Fibroblast of villous mesenchyme (primary cell): Measurements from ENCODE around the gene IFNA5. TPM values are rescaled to one million over a fixed set of nuclear protein-coding genes. Genes with fewer than 3 reads are reported as not detected.
A peak's percentile ranks its signal among the peaks of the same experiment; 100 is the strongest.

Experiments used
- DNase-seq: peaks from one replicate; pipeline ENCODE4 v3.0.0-alpha.2; 2010; ENCODE audit warnings: low read depth
- H3K4me3 ChIP-seq: 2 replicates; pipeline ENCODE4 v1.5.1; 2011; ENCODE audit warnings: low read depth, mild to moderate bottlenecking, low read length
- total RNA-seq: library from RNA; depleted of rRNA; stranded (reverse); fragments of >200 nt; gene quantifications from 2 replicates; pipeline ENCODE4 v1.2.3, GENCODE V29; 2012
- TF ChIP-seq, protein P1 (sequence below): IDR thresholded peaks from 2 replicates; pipeline ENCODE4 v1.5.1; 2012; ENCODE audit warnings: low read depth, mild to moderate bottlenecking, low read length; ENCODE audit not compliant: insufficient read depth

Gene IFNA5
- total RNA-seq, 1 donor = under 0.01 TPM

DNA sequence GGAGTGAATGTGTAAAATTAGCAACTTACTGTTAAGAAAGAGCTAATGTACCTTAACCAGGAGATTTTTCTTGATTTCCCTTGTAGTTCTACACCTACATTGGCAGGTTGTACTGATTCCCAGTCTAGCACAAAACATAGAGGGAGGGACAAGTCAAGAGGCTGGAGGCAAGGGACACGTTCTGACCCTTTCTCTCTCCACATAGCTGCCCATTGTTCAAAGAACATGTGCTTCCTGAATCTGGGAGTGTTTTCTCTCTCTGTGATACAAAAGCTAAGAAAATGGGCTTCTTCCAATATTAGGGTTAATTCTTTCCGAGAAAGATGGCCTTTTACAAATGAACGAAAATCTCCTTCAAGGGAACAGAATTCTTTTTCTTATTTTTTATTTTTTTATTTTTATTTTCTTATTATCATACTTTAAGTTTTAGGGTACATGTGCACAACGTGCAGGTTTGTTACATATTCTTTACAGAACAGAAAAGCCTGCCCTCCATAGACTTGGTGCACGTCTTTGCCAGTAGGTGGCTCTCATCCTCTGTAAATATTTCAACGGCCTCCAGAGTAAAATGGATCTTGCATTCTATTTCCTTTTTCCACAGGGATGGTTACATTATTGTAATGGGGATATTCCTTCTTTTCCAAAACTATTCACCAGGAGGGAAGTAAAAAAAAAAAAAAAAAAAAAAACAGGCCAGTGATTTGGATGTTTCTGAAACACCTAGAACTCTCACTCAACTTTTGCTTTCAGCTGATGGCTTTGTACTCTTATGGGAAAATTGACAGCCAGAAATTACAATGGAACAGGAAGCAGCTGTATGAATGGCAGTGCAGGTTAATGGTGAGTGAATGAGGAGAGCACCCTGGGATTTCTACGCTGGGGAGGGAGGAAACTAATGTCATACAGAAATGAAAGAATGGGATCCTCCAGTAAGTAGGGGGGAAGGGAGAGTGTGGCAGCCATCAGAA lies 13.1 kb upstream of the IFNA5 start:
- no peak overlapping the region for H3K4me3 ChIP-seq
- DNase-seq = peak; percentile 51
- TF ChIP-seq, protein P1, sequence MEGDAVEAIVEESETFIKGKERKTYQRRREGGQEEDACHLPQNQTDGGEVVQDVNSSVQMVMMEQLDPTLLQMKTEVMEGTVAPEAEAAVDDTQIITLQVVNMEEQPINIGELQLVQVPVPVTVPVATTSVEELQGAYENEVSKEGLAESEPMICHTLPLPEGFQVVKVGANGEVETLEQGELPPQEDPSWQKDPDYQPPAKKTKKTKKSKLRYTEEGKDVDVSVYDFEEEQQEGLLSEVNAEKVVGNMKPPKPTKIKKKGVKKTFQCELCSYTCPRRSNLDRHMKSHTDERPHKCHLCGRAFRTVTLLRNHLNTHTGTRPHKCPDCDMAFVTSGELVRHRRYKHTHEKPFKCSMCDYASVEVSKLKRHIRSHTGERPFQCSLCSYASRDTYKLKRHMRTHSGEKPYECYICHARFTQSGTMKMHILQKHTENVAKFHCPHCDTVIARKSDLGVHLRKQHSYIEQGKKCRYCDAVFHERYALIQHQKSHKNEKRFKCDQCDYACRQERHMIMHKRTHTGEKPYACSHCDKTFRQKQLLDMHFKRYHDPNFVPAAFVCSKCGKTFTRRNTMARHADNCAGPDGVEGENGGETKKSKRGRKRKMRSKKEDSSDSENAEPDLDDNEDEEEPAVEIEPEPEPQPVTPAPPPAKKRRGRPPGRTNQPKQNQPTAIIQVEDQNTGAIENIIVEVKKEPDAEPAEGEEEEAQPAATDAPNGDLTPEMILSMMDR = peak; percentile 71

DNA sequence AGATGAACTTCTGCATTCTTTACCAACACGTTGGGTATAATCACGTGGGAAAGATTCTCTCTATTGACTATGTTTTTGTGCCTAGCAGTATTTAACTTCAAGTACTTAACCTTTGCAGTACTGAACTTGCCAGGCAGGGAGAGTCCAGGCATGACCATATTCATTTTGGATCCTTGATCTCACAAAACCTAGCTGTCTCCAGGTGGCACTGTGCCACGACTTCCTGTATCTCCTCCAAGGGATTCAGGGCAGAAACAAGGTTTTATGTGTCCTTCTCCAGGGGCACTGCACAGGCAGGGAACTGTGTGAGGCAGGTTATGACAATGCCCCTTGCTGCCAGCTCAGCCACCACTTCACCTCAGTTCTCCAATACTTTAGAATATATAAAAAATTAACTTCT lies 11.7 kb upstream of the IFNA5 start:
- TF ChIP-seq, protein P1 = no peak
- DNase-seq = no peak
- H3K4me3 ChIP-seq = no peak overlapping the region

DNA sequence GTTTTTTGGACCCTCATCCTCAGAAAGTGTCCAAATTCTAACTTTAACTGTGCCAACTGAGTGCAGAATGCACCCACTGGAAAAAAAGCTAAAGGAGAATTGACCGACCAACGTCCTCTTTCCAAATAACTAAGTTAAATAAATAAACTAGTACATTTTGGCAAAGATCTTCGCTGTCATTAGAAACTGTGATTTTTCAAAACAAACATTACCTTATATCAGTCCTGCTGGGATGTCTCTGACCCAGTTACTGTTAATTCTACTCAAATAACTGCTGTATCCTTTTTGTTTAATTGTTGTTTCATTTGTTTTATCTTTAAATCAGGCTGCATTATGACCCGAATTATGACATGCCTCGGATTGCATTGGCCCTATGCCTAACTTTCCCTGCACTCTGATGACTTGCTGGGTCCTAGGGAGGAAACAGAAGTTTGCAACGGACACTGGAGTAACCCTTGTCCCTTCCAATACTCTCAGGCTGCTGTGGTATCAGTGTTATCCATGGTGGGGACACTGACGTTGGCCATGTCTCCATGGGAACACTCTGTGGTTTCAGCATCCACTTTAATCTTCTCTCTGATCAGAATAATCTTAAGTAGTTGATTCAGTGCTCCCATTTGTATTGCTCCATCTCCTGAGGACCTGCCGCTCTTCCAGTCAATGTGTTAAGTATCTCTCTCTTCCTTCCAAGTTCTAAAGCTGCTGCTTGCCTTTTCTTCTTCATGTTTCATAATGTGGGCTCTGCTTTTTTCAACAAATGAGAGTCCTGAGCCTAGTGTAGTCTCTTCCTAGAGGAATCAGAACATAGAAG lies 11.1 kb upstream of the IFNA5 start:
- TF ChIP-seq, protein P1 = no peak
- no peak overlapping the region for H3K4me3 ChIP-seq
- DNase-seq = no peak

DNA sequence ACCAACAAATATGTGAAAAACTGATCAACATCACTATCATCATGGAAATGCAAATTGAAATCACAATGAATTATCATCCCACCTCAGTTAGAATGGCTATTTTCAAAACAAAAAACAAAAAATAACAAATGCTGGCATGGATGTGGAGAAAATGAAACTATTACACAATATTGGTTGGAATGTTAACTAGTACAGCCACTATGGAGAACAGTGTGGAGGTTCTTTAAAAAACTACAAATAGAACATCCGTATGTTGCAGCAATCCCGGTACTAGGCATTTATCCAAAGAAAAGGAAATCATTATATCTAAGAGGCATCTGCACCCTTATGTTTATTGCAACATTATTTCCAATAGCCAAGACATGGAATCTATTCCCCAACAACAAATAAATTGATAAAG lies 9.0 kb upstream of the IFNA5 start:
- TF ChIP-seq, protein P1 = no peak
- DNase-seq = no peak
- H3K4me3 ChIP-seq = no peak overlapping the region

DNA sequence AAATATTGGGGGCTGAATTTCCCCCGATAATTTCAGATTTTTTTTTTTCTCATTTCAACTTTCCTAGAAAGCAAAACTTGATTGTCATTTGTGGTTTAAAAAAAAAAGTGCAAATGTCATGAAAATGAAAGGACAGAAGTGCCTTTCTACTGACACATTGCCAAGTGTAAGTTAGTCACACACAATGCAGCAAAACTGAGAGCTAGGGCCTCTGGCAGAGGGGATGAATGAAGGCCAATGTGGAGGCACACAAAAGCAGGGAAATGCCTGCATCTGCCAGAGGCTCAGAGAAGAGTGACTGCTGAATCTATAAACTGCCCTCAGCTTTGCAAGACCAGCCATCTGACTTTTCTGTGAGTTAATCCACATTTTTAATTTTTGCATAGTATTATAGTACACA lies 6.8 kb upstream of the IFNA5 start:
- TF ChIP-seq, protein P1 = no peak
- DNase-seq = no peak
- H3K4me3 ChIP-seq = no peak overlapping the region

DNA sequence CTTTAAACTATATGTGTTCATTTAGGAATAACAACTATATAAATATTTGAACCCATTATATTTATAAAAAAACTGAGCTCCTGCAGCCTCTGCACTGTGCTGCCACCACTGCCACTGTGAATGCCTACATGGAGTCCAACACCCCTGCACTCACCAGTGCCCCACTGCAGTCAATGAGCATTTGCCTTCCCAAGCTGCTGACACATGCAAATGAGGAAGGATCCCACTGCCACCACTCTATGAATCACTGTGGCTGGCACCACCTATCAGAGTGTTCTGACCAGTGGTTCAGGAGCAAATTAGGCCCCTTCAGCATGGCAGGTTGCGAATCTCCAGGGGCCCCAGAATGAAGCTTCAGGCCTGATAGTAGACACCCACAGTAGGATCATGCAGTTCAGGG lies 9.1 kb downstream of the IFNA5 start:
- TF ChIP-seq, protein P1 = no peak
- no peak for DNase-seq

More for the DNA sequence above, 9.1 kb downstream of the IFNA5 start:
- H3K4me3 ChIP-seq = no peak overlapping the region
